Activated CD8-positive, alpha-beta T cell treated with anti-CD3 and anti-CD28 coated beads, Interleukin-2, amount 10 ng/mL, durations not matched to agents 7 days and 5 days (primary cell): ENCODE data around the gene HCLS1. TPM values are rescaled to one million over a fixed set of nuclear protein-coding genes. Genes with fewer than 3 reads are reported as not detected.

Experiments
- ATAC-seq: fragments of 150-1000 bp; cut with Tn5 transposase; one replicate; pipeline ENCODE4 v1.10.0; 2021; ENCODE audit warnings: moderate library complexity
- CTCF ChIA-PET: fragments of 350-600 bp; sonication (Branson Sonifier 250); formaldehyde crosslinking; loops from one replicate; lab custom pipeline; 2021; ENCODE audit warnings: antibody characterized with exemption; lab: Charles Lee
- POLR2A ChIA-PET: fragments of 350-600 bp; sonication (Branson Sonifier 250); formaldehyde crosslinking; loops from one replicate; lab custom pipeline; 2021; ENCODE audit warnings: antibody characterized with exemption; lab: Charles Lee
- DNase-seq: peaks from one replicate; pipeline ENCODE4 v3.0.0-alpha.2; 2020
- H3K27ac Mint-ChIP-seq: one replicate; pipeline ENCODE4 v1.8.0; 2021; ENCODE audit warnings: mild to moderate bottlenecking, mixed read lengths
- H3K27me3 Mint-ChIP-seq: one replicate; pipeline ENCODE4 v1.8.0; 2021; ENCODE audit warnings: low read depth, mixed read lengths
- H3K36me3 Mint-ChIP-seq: one replicate; pipeline ENCODE4 v1.8.0; 2021; ENCODE audit warnings: low read depth, mixed read lengths
- H3K4me1 Mint-ChIP-seq: one replicate; pipeline ENCODE4 v1.8.0; 2021; ENCODE audit warnings: low read depth, mixed read lengths
- H3K4me3 Mint-ChIP-seq: one replicate; pipeline ENCODE4 v1.8.0; 2021; ENCODE audit warnings: mild to moderate bottlenecking, mixed read lengths
- H3K9me3 Mint-ChIP-seq: one replicate; pipeline ENCODE4 v1.8.0; 2022; ENCODE audit warnings: mixed read lengths; ENCODE audit not compliant: insufficient read depth
- total RNA-seq, 2 experiments: library from RNA; stranded (reverse); gene quantifications; one replicate each; pipeline ENCODE4 v1.2.3, GENCODE V29; 2021

HCLS1 gene
- total RNA-seq, 2 experiments from 2014 or later: 280 to 288 TPM

DNA sequence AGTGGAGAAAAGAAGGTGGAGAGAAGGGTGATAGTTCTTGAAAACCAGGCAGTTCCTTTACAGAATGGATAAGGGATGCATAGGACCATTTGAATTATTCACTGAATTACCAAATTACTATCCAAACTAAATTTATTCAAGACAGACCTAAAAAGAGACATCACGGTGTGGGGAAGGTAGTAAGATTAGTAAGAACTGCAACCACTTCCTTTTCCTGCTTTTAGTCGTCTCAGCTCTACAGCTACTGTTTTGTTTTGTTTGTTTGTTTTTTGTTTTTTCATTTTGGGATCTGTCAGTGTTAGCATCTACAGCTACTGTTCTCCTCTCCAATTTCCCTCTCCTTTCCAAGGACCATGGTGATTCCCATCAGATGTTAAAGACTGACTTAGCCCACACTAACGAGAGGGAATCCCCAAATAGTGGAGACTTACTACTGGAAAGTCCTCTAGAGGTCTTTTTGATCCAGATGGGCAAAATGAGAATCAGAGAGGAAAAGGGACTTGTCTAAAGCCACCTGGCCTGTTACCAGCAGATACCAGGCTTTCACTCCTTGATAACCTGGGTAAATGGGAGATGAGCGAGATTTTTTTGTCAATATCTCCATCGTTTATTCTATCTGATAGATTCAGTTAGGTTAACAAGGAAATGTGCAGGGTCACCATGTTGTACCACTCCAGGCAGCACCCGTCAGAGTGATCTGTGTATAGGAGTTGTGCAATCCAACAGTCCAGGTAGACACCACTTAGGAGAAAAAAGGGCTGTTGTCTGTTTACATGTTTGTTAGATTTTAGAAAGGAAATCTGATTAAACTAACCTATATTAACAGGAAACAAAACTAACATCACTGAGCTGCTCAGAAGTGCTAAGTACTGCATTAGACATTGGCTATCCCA, 6.0 kb downstream of the HCLS1 start:
- CTCF ChIA-PET: interaction anchor here (0.8 kb wide), 1 partner anchor 31 kb away, joined by 3 read pairs; no protein-coding TSS in a partner anchor

DNA sequence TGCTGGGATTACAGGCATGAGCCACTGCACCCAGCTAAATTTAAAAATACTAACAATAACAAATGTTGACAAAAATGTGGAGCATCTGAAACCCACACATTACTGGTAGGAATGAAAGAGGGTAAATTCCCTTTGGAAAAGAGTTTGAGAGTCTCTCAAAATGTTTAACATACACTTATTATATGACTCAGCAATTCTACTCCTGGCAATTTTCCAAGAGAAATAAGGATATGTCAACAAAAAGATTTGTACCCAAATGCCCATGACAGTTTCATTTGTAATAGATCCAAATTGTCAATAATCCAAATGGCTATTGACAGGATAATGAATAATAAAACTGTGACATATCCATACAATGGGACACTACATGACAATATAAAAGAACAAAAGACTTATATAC, 9.0 kb downstream of the HCLS1 start:
- ChIA-PET CTCF (no interaction called here), POLR2A (no interaction called here)
- no peak for DNase-seq
- Mint-ChIP-seq H3K9me3 (no peaks in the 10 kb centered on the region), H3K36me3 (peaks cover 80% of the 10 kb centered on the region), H3K27ac (no peak overlapping the region), H3K4me1 (peaks cover 55% of the 10 kb centered on the region), H3K27me3 (no peaks in the 10 kb centered on the region), H3K4me3 (no peak overlapping the region)
- no peak for ATAC-seq

More for the DNA sequence above, 6.0 kb downstream of the HCLS1 start:
- Mint-ChIP-seq H3K27ac (peak overlapping the region; percentile 87), H3K4me3 (peak overlapping the region; percentile 61), H3K27me3 (no peaks in the 10 kb centered on the region), H3K36me3 (peaks cover 89% of the 10 kb centered on the region), H3K9me3 (no peaks in the 10 kb centered on the region), H3K4me1 (peaks cover 81% of the 10 kb centered on the region)
- ATAC-seq (peak; percentile 83), DNase-seq (no peak)
- POLR2A ChIA-PET: no interaction called here

DNA sequence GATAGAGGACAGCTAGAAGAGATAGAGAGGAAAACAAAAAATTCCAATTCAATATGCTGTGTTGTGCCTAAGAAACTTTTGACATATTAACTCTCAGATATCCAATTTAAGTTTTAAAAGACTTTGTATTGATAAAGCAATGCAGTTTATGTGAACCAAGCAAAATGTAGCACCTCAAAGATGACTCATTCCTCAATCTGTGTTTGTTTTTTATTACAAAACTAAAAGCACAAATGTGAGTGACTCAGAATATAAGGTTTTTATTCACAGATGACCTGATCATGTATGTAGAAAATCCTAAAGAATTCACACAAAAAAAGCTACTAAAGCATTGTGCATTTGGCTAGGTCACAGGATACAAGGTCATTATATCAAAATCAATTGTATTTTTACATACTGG, 11.1 kb downstream of the HCLS1 start:
- no peak overlapping the region for H3K27ac Mint-ChIP-seq
- ATAC-seq: no peak
- H3K27me3 Mint-ChIP-seq: no peaks in the 10 kb centered on the region
- no peak overlapping the region for H3K4me3 Mint-ChIP-seq
- H3K4me1 Mint-ChIP-seq: peaks cover 38% of the 10 kb centered on the region
- H3K9me3 Mint-ChIP-seq: no peaks in the 10 kb centered on the region
- H3K36me3 Mint-ChIP-seq: peaks cover 71% of the 10 kb centered on the region
- ChIA-PET POLR2A (no interaction called here), CTCF (interaction anchor here (0.8 kb wide), 1 partner anchor 11 kb away, joined by 3 read pairs; the partner anchor contains the start of gene HCLS1)
- DNase-seq: no peak

DNA sequence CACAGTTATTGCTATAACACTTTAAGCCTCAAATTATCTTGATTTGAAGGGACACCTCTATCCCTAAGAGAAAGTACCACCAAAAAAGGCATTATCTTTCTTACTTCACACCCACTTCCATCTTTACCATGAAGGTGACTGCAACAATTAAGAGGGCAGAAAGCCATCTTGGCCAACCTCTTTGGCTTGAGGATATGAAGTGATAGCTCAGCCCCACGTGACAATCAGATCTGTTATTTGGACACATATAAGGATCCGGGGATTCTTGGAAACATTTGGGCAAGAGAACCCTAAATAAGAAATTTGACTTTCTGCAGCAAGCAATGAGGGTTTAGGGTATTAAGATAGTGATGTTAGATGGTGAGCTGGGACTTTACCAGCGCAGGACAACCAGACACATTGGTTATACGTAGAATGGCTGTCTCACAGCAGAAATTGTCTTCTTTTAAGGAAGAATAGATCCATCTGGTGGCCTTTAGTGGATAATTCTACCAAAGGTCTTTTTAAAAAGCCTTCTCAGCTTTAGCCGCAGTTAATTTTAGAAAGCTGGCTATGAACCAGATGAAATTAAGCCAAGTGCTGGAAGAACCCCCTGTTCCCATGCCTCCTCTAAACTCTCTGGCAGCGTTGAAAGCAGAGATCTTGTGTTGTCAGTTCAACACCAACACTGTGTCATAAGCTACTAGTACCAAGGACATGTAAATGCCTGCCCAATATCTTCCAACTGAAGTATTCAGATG, 12.3 kb downstream of the HCLS1 start:
- ChIA-PET CTCF (no interaction called here), POLR2A (interaction anchor here (0.5 to 1.2 kb wide), 2 partner anchors 12 to 102 kb away, joined by 3 read pairs; partner anchors contain the start of gene HCLS1)
- Mint-ChIP-seq H3K4me1 (peaks cover 26% of the 10 kb centered on the region), H3K36me3 (peaks cover 74% of the 10 kb centered on the region), H3K4me3 (no peak overlapping the region), H3K27me3 (no peaks in the 10 kb centered on the region), H3K27ac (no peak overlapping the region), H3K9me3 (no peaks in the 10 kb centered on the region)
- DNase-seq: no peak
- ATAC-seq: no peak

DNA sequence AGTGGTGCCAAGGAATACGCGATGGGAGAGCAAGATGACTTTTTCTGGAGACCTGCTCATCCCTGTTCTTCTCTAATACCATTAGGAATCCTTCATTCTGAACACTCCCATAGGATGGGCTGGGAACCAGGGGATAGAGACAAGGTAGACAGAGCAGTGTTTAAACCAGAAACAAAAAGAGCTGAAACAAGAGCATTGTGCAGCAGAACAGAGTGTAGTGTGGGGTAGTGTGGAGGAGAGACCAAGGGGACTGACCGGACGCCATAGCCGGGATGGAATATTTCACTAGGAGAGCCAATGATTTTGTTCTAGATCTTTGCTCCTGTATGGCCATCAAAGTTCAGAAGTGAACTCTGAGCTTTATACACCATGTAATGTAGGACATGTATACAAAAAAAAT, 15.6 kb downstream of the HCLS1 start:
- no peaks in the 10 kb centered on the region for H3K9me3 Mint-ChIP-seq
- DNase-seq: no peak
- CTCF ChIA-PET: no interaction called here
- POLR2A ChIA-PET: no interaction called here
- H3K36me3 Mint-ChIP-seq: peaks cover 70% of the 10 kb centered on the region
- ATAC-seq: peak; percentile 59
- no peaks in the 10 kb centered on the region for H3K27me3 Mint-ChIP-seq
- peaks cover 8% of the 10 kb centered on the region for H3K4me1 Mint-ChIP-seq
- H3K4me3 Mint-ChIP-seq: no peak overlapping the region
- no peak overlapping the region for H3K27ac Mint-ChIP-seq

DNA sequence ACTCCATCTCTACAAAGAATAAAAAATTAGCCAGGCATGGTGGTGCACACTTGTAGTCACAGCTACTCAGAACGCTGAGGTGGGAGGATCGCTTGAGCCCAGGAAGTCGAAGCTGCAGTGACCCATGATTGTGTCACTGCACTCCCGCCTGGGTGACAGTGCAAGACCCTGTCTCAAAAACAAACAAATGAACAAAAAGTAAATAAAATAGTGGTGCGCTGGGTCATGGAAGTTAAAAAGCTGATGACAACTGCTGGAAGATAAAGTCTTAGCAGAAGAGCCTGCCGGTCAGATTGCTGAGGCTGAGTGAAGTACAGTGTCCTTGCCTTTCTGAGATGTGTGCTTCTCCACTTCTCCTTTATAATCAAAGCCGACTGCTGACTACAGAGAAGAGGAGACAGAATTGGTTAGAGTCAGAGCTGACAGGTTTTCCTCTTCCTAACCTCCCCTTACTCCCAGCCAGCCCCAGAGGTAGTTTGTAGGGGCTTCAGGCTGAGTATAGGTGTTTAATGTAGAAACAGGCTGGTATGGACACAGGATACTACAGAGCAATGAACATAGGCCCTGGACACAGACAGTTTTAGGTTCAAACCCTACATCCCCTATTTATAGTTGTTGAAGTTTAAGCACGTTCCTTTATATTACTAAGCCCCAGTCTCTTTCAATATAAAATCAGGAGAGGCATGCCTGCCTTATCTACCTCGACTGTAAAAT, 17.9 kb downstream of the HCLS1 start:
- Mint-ChIP-seq H3K9me3 (no peaks in the 10 kb centered on the region), H3K27ac (no peak overlapping the region), H3K36me3 (peaks cover 72% of the 10 kb centered on the region), H3K27me3 (no peaks in the 10 kb centered on the region), H3K4me1 (peaks cover 5% of the 10 kb centered on the region), H3K4me3 (no peak overlapping the region)
- ChIA-PET POLR2A (no interaction called here), CTCF (no interaction called here)
- DNase-seq (no peak), ATAC-seq (no peak)

DNA sequence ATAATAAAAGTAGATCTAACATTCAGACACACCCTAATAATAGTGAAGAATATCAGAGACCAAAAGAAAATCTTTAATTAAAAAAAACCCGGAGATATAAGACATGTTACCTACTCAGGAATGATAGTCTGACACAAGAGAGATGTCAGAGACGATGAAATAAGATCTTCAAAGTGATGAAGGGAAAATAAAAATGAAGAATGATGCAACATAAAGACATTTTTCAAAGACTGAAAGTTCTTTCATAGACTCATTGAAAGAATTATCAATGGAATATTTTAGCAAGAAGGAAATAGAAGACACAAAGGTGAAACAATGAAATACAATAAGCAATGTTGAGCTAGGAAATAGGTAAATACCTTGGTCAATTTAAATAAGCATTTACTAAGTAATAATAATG, 19.6 kb downstream of the HCLS1 start:
- no peak overlapping the region for H3K4me3 Mint-ChIP-seq
- ATAC-seq: no peak

DNA sequence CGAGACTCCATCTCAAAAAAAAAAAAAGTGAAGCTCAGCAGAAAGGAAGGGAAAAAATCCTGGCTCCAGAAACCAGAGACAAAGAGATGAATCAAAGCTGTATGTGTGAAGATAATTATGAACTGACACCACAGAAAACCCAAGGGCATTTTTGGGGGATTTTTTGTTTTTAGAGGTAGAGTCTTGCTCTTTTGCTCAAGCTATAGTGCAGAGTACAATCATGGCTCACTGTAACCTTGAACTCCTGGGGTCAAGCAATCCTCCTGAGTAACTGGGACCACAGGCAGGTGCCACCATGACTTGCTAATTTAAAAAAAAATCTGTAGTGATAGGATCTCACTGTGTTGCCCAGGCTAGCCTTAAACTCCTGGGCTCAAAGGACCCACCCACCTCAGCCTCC, 22.8 kb downstream of the HCLS1 start:
- CTCF ChIA-PET: no interaction called here
- no peak for ATAC-seq
- no peak overlapping the region for H3K4me3 Mint-ChIP-seq
- DNase-seq: no peak
- H3K27me3 Mint-ChIP-seq: no peaks in the 10 kb centered on the region
- peaks cover 5% of the 10 kb centered on the region for H3K4me1 Mint-ChIP-seq
- H3K27ac Mint-ChIP-seq: no peak overlapping the region
- H3K9me3 Mint-ChIP-seq: no peaks in the 10 kb centered on the region
- peaks cover 81% of the 10 kb centered on the region for H3K36me3 Mint-ChIP-seq
- POLR2A ChIA-PET: no interaction called here

More for the DNA sequence above, 19.6 kb downstream of the HCLS1 start:
- Mint-ChIP-seq H3K27ac (no peak overlapping the region), H3K9me3 (no peaks in the 10 kb centered on the region), H3K36me3 (peaks cover 80% of the 10 kb centered on the region), H3K27me3 (no peaks in the 10 kb centered on the region), H3K4me1 (peaks cover 5% of the 10 kb centered on the region)
- POLR2A ChIA-PET: interaction anchor here (0.7 kb wide), 1 partner anchor 59 kb away, joined by 3 read pairs; no protein-coding TSS in a partner anchor
- CTCF ChIA-PET: interaction anchor here (1.5 kb wide), 1 partner anchor 19 kb away, joined by 3 read pairs; the partner anchor contains the start of gene HCLS1
- DNase-seq: no peak

DNA sequence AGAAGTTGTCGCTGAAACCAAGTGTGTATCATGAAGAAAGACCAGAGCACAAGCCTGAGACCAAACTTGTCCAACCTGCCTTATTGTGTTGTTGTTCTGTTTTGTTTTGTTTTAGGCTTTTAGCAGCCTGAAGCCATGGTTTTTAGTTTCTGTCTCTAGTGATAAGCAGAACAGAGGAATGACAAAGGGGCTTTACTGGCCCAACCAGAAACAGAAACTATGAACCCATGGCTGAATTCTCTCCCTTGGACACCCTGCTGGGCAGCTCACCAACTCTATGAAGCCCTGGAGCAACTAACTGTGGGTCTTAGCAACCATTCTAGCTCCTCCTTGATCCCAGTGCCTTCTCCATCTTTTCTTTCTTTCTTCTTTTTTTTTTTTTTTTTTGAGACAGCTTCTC, 30.3 kb downstream of the HCLS1 start:
- no peak for ATAC-seq
- peaks cover 57% of the 10 kb centered on the region for H3K36me3 Mint-ChIP-seq
- H3K27me3 Mint-ChIP-seq: no peaks in the 10 kb centered on the region
- H3K4me1 Mint-ChIP-seq: no peaks in the 10 kb centered on the region
- no peak overlapping the region for H3K4me3 Mint-ChIP-seq
- POLR2A ChIA-PET: interaction anchor here (1.1 kb wide), 1 partner anchor 31 kb away, joined by 3 read pairs; the partner anchor contains the start of gene HCLS1
- no peaks in the 10 kb centered on the region for H3K9me3 Mint-ChIP-seq
- CTCF ChIA-PET: interaction anchor here (1.5 kb wide), 1 partner anchor 18 kb away, joined by 3 read pairs; no protein-coding TSS in a partner anchor
- no peak for DNase-seq
- H3K27ac Mint-ChIP-seq: peak overlapping the region; percentile 4

DNA sequence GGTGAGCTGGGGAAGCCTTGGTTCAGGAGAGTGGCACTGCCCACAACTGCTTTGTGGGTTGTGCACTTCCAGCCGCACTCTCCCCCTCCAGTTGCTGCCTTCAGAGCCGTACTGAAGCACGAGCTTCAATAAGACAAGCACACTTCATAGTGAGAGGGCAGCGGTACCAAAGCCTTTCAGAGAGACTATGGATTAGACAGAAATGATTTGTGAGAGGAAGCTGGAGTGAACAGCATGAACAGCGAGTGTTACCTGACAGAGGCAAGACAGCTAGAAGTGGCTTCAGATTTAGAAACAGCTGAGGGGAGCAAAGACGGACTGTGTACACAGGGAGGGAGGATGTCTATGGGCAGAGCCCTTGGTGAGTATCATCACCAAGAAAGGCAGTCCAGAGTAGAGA, 31.1 kb downstream of the HCLS1 start:
- H3K4me1 Mint-ChIP-seq: no peaks in the 10 kb centered on the region
- no peak overlapping the region for H3K4me3 Mint-ChIP-seq
- POLR2A ChIA-PET: interaction anchor here (1.1 kb wide), 1 partner anchor 31 kb away, joined by 3 read pairs; the partner anchor contains the start of gene HCLS1
- CTCF ChIA-PET: interaction anchor here (1.5 kb wide), 1 partner anchor 17 kb away, joined by 3 read pairs; no protein-coding TSS in a partner anchor
- H3K27me3 Mint-ChIP-seq: no peaks in the 10 kb centered on the region
- no peaks in the 10 kb centered on the region for H3K9me3 Mint-ChIP-seq
- peaks cover 49% of the 10 kb centered on the region for H3K36me3 Mint-ChIP-seq
- no peak for DNase-seq
- no peak for ATAC-seq
- peak overlapping the region; percentile 4 for H3K27ac Mint-ChIP-seq

DNA sequence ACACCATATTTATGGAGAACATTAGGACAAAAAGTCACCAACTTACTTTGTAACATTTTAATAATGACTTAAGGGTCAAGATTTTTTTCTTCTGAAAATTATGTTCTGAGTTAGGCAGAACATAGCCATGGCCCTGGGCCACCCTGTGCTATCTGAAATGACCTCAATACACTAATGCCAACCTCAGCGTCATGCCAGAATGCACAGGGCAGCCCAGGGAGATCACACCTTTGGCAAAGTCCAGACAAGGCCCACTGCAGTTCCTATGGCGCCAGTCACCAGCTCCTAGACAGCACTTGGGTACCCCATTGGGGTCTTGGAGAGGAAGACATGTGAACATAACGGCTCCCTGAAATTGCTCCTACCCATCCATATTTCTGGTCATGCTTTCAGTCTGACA, 33.1 kb downstream of the HCLS1 start:
- peaks cover 35% of the 10 kb centered on the region for H3K36me3 Mint-ChIP-seq
- no peak overlapping the region for H3K27ac Mint-ChIP-seq
- CTCF ChIA-PET: no interaction called here
- ATAC-seq: no peak
- DNase-seq: no peak
- H3K4me3 Mint-ChIP-seq: no peak overlapping the region
- no peaks in the 10 kb centered on the region for H3K4me1 Mint-ChIP-seq
- H3K27me3 Mint-ChIP-seq: no peaks in the 10 kb centered on the region
- no peaks in the 10 kb centered on the region for H3K9me3 Mint-ChIP-seq
- POLR2A ChIA-PET: no interaction called here
